Measurements from ENCODE around the gene ZPBP.

Gene ZPBP

DNA sequence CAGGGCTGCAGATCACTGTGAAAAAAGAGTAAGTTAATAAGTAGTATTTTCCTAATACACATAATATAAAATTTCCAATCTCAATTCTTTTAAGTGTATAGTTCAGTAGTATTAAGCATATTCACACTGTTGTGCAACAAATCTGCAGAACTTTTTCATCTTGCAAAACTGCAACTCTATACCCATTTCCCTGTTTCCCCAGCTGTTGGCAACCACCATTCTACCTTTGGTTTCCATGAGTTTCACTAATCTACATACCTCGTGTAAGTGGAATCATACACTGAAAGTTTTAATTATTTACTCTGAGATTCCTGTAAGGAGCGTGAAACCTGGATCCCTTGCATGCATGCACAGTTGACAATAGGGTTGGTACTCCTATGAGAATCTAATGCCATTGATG lies 155.4 kb downstream of the ZPBP start:
- no peak overlapping the region for H3K27ac ChIP-seq (ENCODE audit: insufficient read depth, low read depth, low read length, poor library complexity, severe bottlenecking)
- H3K36me3 ChIP-seq (ENCODE audit: control insufficient read depth, insufficient read depth, low read length) = no peaks in the 10 kb centered on the region
- WGBS, 2 experiments = 97 to 100% methylated on average over 2 of the region's 2 CpGs
- H3K4me1 ChIP-seq (ENCODE audit: control insufficient read depth, insufficient read depth, low read length) = no peaks in the 10 kb centered on the region
- H3K9me3 ChIP-seq (ENCODE audit: control insufficient read depth, low read length) = no peaks in the 10 kb centered on the region
- no peak overlapping the region for H3K4me3 ChIP-seq (ENCODE audit: insufficient read depth, low read depth, low read length)
- H3K27me3 ChIP-seq (ENCODE audit: control insufficient read depth, insufficient read depth, low read length, poor library complexity, severe bottlenecking) = no peaks in the 10 kb centered on the region

GRCh38 chr7:49931627-49932026 lies 161.4 kb downstream of the ZPBP start:
- 89 to 91% methylated on average over 2 of the region's 2 CpGs for WGBS, 2 experiments
- H3K27ac ChIP-seq (ENCODE audit: insufficient read depth, low read depth, low read length, poor library complexity, severe bottlenecking) = no peak overlapping the region
- no peaks in the 10 kb centered on the region for H3K27me3 ChIP-seq (ENCODE audit: control insufficient read depth, insufficient read depth, low read length, poor library complexity, severe bottlenecking)
- no peak overlapping the region for H3K4me3 ChIP-seq (ENCODE audit: insufficient read depth, low read depth, low read length)
- no peaks in the 10 kb centered on the region for H3K9me3 ChIP-seq (ENCODE audit: control insufficient read depth, low read length)
- H3K4me1 ChIP-seq (ENCODE audit: control insufficient read depth, insufficient read depth, low read length) = no peaks in the 10 kb centered on the region
- H3K36me3 ChIP-seq (ENCODE audit: control insufficient read depth, insufficient read depth, low read length) = no peaks in the 10 kb centered on the region

DNA sequence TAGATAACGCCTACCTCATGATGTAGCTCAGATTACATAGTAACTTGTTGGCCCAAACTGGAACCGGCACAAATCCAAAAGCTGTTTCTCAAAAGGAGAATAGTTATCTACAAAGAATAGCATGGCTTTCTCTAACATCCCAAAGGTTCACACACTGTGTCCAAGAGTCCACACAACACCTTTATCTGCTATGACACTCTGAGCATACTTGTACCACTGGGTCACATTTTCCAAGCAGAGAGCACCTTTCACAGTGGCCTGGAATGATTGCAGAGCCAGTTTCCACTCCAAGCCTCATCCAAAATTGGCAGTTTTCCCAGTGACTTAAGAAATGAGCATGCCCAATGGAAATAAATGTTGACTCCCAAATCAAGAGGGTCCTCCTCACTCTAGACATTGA lies 164.3 kb downstream of the ZPBP start:
- H3K4me3 ChIP-seq (ENCODE audit: insufficient read depth, low read depth, low read length) = no peak overlapping the region
- H3K36me3 ChIP-seq (ENCODE audit: control insufficient read depth, insufficient read depth, low read length) = no peaks in the 10 kb centered on the region
- WGBS, 2 experiments = 92 to 98% methylated on average over 2 of the region's 2 CpGs

DNA sequence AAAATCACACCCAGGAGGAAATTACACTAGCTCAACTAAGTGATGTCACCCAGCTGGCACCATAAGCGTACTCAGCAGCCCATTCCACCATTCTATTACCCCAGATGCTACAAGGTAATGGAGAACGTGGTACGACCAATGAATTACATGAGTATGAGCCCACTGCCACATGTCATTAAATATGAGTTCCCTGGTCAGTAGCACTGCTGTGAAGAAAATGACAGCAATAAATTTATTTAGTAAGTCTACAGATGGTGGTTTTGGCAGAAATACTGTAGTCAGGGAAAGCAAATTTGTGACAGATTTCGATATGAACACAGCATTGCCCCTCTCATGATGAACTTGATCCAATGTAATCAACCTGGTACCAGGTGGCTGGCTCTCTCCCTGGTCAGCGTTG lies 165.4 kb downstream of the ZPBP start:
- Histone ChIP-seq H3K4me1 (ENCODE audit: control insufficient read depth, insufficient read depth, low read length) (no peaks in the 10 kb centered on the region), H3K27me3 (ENCODE audit: control insufficient read depth, insufficient read depth, low read length, poor library complexity, severe bottlenecking) (no peaks in the 10 kb centered on the region), H3K36me3 (ENCODE audit: control insufficient read depth, insufficient read depth, low read length) (no peaks in the 10 kb centered on the region), H3K9me3 (ENCODE audit: control insufficient read depth, low read length) (no peaks in the 10 kb centered on the region), H3K4me3 (ENCODE audit: insufficient read depth, low read depth, low read length) (no peak overlapping the region), H3K27ac (ENCODE audit: insufficient read depth, low read depth, low read length, poor library complexity, severe bottlenecking) (no peak overlapping the region)
- WGBS, 2 experiments = 91 to 96% methylated on average over 5 of the region's 5 CpGs

More for the DNA sequence above, 164.3 kb downstream of the ZPBP start:
- Histone ChIP-seq H3K27me3 (ENCODE audit: control insufficient read depth, insufficient read depth, low read length, poor library complexity, severe bottlenecking) (no peaks in the 10 kb centered on the region), H3K9me3 (ENCODE audit: control insufficient read depth, low read length) (no peaks in the 10 kb centered on the region), H3K27ac (ENCODE audit: insufficient read depth, low read depth, low read length, poor library complexity, severe bottlenecking) (no peak overlapping the region), H3K4me1 (ENCODE audit: control insufficient read depth, insufficient read depth, low read length) (no peaks in the 10 kb centered on the region)

- H3K9me3 ChIP-seq (ENCODE audit: control insufficient read depth, low read length) = no peaks in the 10 kb centered on the region
- H3K27me3 ChIP-seq (ENCODE audit: control insufficient read depth, insufficient read depth, low read length, poor library complexity, severe bottlenecking) = no peaks in the 10 kb centered on the region
- 94 to 95% methylated on average over 6 of the region's 6 CpGs for WGBS, 2 experiments
- H3K36me3 ChIP-seq (ENCODE audit: control insufficient read depth, insufficient read depth, low read length) = no peaks in the 10 kb centered on the region
- H3K4me3 ChIP-seq (ENCODE audit: insufficient read depth, low read depth, low read length) = no peak overlapping the region
- H3K27ac ChIP-seq (ENCODE audit: insufficient read depth, low read depth, low read length, poor library complexity, severe bottlenecking) = no peak overlapping the region
- no peaks in the 10 kb centered on the region for H3K4me1 ChIP-seq (ENCODE audit: control insufficient read depth, insufficient read depth, low read length)
These were observed 166.3 kb downstream of the ZPBP start for GRCh38 chr7:49926720-49927119.

DNA sequence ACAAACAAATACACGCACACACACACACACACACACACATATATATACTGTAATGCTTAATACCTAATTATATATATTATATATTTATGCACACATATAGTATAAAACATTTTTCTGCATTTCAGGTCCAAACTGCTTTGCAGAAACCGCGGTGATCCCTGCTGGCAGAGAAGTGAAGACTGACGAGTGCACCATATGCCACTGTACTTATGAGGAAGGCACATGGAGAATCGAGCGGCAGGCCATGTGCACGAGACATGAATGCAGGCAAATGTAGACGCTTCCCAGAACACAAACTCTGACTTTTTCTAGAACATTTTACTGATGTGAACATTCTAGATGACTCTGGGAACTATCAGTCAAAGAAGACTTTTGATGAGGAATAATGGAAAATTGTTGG lies 181.1 kb downstream of the ZPBP start:
- Histone ChIP-seq H3K27me3 (ENCODE audit: control insufficient read depth, insufficient read depth, low read length, poor library complexity, severe bottlenecking) (no peaks in the 10 kb centered on the region), H3K4me1 (ENCODE audit: control insufficient read depth, insufficient read depth, low read length) (no peaks in the 10 kb centered on the region), H3K9me3 (ENCODE audit: control insufficient read depth, low read length) (no peaks in the 10 kb centered on the region), H3K36me3 (ENCODE audit: control insufficient read depth, insufficient read depth, low read length) (no peaks in the 10 kb centered on the region), H3K27ac (ENCODE audit: insufficient read depth, low read depth, low read length, poor library complexity, severe bottlenecking) (no peak overlapping the region), H3K4me3 (ENCODE audit: insufficient read depth, low read depth, low read length) (no peak overlapping the region)
- WGBS, 2 experiments = 97 to 98% methylated on average over 7 to 8 of the region's 8 CpGs

DNA sequence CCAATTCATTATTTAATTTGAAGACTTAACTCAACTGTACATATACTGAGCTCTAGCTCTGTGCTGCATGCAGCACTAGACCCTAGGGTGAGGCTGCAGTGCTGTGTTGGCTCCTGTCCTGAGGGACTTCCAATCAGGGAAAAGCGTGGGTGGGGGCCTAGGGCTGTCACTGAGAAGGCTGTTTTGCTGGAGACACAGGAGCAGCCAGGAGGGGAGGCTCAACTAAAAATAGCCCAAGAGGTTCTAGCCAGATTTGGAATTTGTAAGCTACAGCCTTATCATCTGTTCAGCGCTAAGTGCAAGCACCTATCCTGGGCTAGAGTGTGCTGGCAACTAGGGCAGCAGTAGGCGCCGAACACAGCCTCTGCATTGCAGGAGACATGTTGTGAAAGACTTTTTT lies 198.5 kb downstream of the ZPBP start:
- 96 to 97% methylated on average over 4 of the region's 4 CpGs for WGBS, 2 experiments

DNA sequence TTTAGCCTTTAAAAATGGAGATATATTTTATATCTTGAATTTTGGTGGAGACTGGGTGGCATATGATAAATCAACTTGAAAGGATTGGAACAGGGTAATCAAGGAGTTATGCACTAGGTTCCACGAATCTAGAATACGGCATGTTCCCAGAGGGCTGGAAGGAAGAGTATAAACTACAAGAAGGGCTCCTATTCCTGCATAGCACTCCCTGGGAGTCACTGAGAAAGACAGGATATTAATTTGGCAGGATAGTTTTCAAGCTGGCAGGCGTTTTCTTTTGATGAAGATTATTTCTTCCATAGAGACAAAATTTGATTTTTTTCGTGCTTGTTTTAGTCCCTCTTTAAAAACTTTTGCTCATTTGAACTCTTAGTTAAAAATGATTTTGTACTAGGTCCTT lies 199.9 kb downstream of the ZPBP start:
- peaks cover 5% of the 10 kb centered on the region for H3K4me1 ChIP-seq (ENCODE audit: control insufficient read depth, insufficient read depth, low read length)
- WGBS, 2 experiments = 89 to 95% methylated on average over 4 of the region's 4 CpGs
- H3K36me3 ChIP-seq (ENCODE audit: control insufficient read depth, insufficient read depth, low read length) = no peaks in the 10 kb centered on the region
- H3K27me3 ChIP-seq (ENCODE audit: control insufficient read depth, insufficient read depth, low read length, poor library complexity, severe bottlenecking) = no peaks in the 10 kb centered on the region
- H3K9me3 ChIP-seq (ENCODE audit: control insufficient read depth, low read length) = no peaks in the 10 kb centered on the region
- no peak overlapping the region for H3K27ac ChIP-seq (ENCODE audit: insufficient read depth, low read depth, low read length, poor library complexity, severe bottlenecking)
- no peak overlapping the region for H3K4me3 ChIP-seq (ENCODE audit: insufficient read depth, low read depth, low read length)

More for the DNA sequence above, 198.5 kb downstream of the ZPBP start:
- Histone ChIP-seq H3K9me3 (ENCODE audit: control insufficient read depth, low read length) (no peaks in the 10 kb centered on the region), H3K27me3 (ENCODE audit: control insufficient read depth, insufficient read depth, low read length, poor library complexity, severe bottlenecking) (no peaks in the 10 kb centered on the region), H3K4me1 (ENCODE audit: control insufficient read depth, insufficient read depth, low read length) (peaks cover 5% of the 10 kb centered on the region), H3K36me3 (ENCODE audit: control insufficient read depth, insufficient read depth, low read length) (no peaks in the 10 kb centered on the region), H3K27ac (ENCODE audit: insufficient read depth, low read depth, low read length, poor library complexity, severe bottlenecking) (no peak overlapping the region), H3K4me3 (ENCODE audit: insufficient read depth, low read depth, low read length) (no peak overlapping the region)

GRCh38 chr7:49892481-49892880 lies 200.6 kb downstream of the ZPBP start:
- H3K4me3 ChIP-seq (ENCODE audit: insufficient read depth, low read depth, low read length) = no peak overlapping the region
- no peaks in the 10 kb centered on the region for H3K27me3 ChIP-seq (ENCODE audit: control insufficient read depth, insufficient read depth, low read length, poor library complexity, severe bottlenecking)
- 91 to 100% methylated on average over 2 of the region's 2 CpGs for WGBS, 2 experiments
- H3K4me1 ChIP-seq (ENCODE audit: control insufficient read depth, insufficient read depth, low read length) = peaks cover 5% of the 10 kb centered on the region
- no peak overlapping the region for H3K27ac ChIP-seq (ENCODE audit: insufficient read depth, low read depth, low read length, poor library complexity, severe bottlenecking)
- H3K9me3 ChIP-seq (ENCODE audit: control insufficient read depth, low read length) = no peaks in the 10 kb centered on the region
- no peaks in the 10 kb centered on the region for H3K36me3 ChIP-seq (ENCODE audit: control insufficient read depth, insufficient read depth, low read length)

Measured in ectodermal cell (in vitro differentiated cells).